GM03348 (cell line): Measurements from ENCODE around the gene MAGT1.
"Not testable (repeated sequence)": the region's sequence is repeated elsewhere in the genome, so short reads cannot be mapped to it uniquely, and the experiment has no call there.

Experiments used
- DNase-seq: peaks from one replicate; pipeline ENCODE4 v3.0.0; 2012; ENCODE audit warnings: low spot score

MAGT1 gene

DNA sequence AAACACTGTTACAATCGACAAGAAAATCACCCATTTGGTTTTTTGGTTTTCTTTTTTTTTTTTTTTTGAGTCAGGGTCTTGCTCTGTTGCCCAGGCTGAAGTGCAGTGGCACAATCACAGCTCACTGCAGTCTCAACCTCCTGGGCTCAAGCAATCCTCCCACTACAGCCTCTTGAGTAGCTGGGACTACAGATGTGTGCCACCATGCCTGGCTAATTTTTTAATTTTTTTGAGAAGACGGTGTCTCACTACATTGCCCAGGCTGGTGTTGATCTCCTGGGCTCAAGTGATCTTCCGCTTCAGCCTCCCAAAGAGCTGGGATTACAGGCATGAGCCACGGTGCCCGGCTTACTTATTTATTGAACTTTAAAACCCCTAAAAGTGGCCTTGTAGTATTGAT, 63.7 kb downstream of the MAGT1 start:
- DNase-seq, result not testable (repeated sequence)

GRCh38 chrX:77821989-77822388, 73.2 kb downstream of the MAGT1 start:
- not testable (repeated sequence) for DNase-seq

DNA sequence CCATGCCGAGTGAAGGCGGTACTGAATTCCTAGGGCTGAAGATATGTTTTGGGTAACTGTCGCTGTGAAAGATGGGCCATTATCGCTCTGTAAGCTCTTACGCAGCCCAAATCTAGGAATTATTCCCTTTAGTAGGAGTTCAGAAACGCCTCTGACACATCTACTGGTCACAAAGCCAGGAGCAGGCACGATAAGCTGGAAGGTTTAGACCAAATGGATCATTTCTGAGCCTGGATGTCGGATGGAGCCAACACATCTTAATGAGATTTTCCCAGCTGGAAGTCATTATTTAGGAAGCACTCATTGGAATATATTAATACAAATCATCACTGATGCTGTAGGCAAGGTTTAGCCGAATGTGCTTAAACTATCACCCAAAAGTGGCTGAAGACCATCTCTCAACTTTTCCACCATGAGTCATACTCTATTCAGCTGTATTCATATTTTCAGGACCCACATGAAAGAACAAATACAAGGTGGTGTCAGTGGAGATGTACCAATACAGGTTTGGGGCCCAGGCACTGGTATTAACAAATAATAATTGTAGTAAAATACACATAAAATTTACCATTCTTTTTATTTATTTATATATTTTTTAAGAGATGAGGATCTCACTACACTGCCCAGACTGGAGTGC, 75.0 kb downstream of the MAGT1 start:
- no peak for DNase-seq

DNA sequence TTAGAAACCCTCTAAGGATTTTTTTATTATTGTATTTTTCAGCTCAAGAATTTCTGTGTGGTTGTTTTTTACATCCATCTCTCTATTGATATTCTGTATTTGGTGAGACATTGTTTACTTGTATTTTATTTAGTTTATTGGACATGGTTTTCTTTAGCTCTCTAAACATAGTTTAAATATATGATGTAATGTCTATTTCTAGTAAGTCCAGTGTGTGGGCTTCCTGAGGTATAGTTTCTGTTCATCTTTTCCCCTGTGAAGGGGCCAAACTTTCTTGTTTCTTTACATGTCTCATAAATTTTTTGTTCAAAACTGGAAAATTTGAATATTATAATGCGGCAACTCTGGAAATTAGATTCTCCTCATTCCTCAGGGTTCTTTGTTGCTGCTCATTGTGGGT, 81.0 kb downstream of the MAGT1 start:
- DNase-seq, result no peak

DNA sequence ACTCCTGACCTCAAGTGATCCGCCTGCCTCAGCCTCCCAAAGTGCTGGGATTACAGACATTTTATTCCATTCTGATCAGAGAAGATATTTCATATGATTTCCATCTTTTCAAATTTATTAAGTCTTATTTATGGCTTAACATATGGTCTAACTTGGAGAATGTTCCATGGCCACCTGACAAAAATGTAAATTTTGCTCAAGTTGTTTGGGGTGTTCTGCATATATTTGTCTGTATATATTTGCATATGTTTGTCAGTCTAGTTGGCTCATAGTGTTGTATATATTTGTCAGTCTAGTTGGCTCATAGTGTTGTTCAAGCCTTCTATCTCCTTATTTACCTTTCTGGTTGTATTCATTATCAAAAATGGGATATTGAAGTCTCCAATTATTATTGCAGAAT, 93.0 kb downstream of the MAGT1 start:
- no peak for DNase-seq

DNA sequence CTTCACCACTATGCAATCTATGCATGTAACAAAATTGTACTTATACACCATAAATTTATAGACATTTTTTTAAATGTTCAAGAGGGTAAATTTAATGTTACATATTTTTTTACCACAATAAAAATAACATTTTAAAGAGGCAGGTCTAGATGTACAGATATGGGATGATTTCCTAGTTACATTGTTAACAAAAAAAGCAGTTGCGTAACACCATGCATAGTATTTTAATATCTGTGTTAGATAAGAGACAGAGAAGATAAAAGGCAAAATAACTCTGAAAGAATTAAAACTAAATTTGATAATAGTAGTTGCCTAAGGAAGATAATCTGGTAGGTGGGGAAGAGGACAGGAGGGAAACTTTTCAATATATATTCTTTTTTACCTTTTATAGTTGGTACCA, 100.1 kb downstream of the MAGT1 start:
- DNase-seq, result no peak

- no peak for DNase-seq
Observed at GRCh38 chrX:77793946-77794345, 101.3 kb downstream of the MAGT1 start.

DNA sequence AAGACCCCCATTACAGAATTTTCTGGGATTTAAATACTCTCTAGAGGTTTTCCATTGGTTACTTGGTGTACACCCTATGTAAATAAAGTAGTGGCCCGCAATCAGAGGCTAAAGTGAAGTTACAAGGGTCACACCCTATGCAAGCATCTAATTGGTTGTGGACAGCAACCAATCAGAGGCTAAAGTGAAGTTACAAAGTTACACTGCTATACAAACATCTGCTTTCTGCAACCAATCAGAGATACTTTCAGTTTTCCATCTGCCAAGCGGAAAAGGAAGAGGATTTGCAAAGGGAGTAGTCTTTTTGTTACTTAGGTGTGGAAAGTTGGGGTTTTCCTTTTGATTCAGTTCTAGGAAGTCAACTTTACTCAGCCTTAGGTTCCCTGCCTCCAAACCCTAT, 107.2 kb downstream of the MAGT1 start:
- DNase-seq, result no peak

GRCh38 chrX:77786365-77786680, 108.9 kb downstream of the MAGT1 start:
- no peak for DNase-seq

GRCh38 chrX:77785486-77786364, 109.5 kb downstream of the MAGT1 start, which contains the start of gene ATRX:
TSS of gene ATRX (minus strand) at chrX:77786216. CDS start at chrX:77786001, 215 bp downstream.
- peak; percentile 89 for DNase-seq

DNA sequence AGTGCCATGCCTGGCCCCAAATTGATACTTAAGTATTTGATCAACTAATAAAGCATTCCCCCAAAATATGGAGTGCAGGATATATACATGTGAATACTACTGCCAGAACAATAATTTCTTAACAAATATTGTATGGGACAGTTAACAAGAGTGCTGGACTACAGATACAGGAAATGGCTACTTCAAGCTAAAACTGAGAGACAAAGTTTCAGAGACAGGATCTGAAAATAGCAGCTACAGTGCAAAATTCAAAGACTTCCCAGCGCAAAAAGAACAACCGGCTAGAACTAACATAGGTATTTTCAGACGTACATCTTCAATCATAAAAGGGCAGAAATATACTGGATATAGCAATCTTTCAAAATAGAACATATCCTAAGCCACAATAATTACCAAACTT, 115.5 kb downstream of the MAGT1 start:
- no peak for DNase-seq

- DNase-seq, result no peak
Observed at GRCh38 chrX:77776659-77777058, 118.6 kb downstream of the MAGT1 start.
